Activated CD4-positive, alpha-beta T cell treated with anti-CD3 and anti-CD28 coated beads for 48 hours (primary cell): ENCODE data around the gene ANKRD12.
"Not testable (repeated sequence)": the region's sequence is repeated elsewhere in the genome, so short reads cannot be mapped to it uniquely, and the experiment has no call there.

ENCODE experiments used
- DNase-seq: peaks from one replicate; pipeline ENCODE4 v3.0.0-alpha.2; 2020

The ANKRD12 gene

GRCh38 chr18:9147440-9148202, 11.0 kb downstream of the ANKRD12 start:
- DNase-seq = peak; percentile 31

- DNase-seq = no peak
Observed at GRCh38 chr18:9148203-9148552, 11.6 kb downstream of the ANKRD12 start.

GRCh38 chr18:9150121-9150520, 13.5 kb downstream of the ANKRD12 start:
- DNase-seq = no peak

GRCh38 chr18:9153256-9153655, 16.7 kb downstream of the ANKRD12 start:
- DNase-seq = no peak

GRCh38 chr18:9156604-9157249, 20.1 kb downstream of the ANKRD12 start:
- DNase-seq = no peak

GRCh38 chr18:9157806-9158205, 21.2 kb downstream of the ANKRD12 start:
- no peak for DNase-seq

- DNase-seq = no peak
Observed at GRCh38 chr18:9160014-9160413, 23.4 kb downstream of the ANKRD12 start.

GRCh38 chr18:9162663-9163062, 26.1 kb downstream of the ANKRD12 start:
- DNase-seq = not testable (repeated sequence)

GRCh38 chr18:9164149-9164548, 27.6 kb downstream of the ANKRD12 start:
- DNase-seq = not testable (repeated sequence)

GRCh38 chr18:9165883-9166282, 29.3 kb downstream of the ANKRD12 start:
- not testable (repeated sequence) for DNase-seq

GRCh38 chr18:9169515-9169914, 32.9 kb downstream of the ANKRD12 start:
- not testable (repeated sequence) for DNase-seq

GRCh38 chr18:9171919-9172318, 35.3 kb downstream of the ANKRD12 start:
- not testable (repeated sequence) for DNase-seq

GRCh38 chr18:9172506-9173127, 36.0 kb downstream of the ANKRD12 start:
- no peak for DNase-seq

- DNase-seq = no peak
Observed at GRCh38 chr18:9173770-9174233, 37.2 kb downstream of the ANKRD12 start.

- DNase-seq = no peak
Observed at GRCh38 chr18:9174302-9174701, 37.7 kb downstream of the ANKRD12 start.

GRCh38 chr18:9175115-9175514, 38.5 kb downstream of the ANKRD12 start:
- DNase-seq = no peak

GRCh38 chr18:9177031-9177430, 40.5 kb downstream of the ANKRD12 start:
- DNase-seq = no peak

- DNase-seq = no peak
Observed at GRCh38 chr18:9177466-9177865, 40.9 kb downstream of the ANKRD12 start.

- DNase-seq = no peak
Observed at GRCh38 chr18:9178557-9178956, 42.0 kb downstream of the ANKRD12 start.

- no peak for DNase-seq
Observed at GRCh38 chr18:9181275-9181674, 44.7 kb downstream of the ANKRD12 start.

GRCh38 chr18:9182852-9183399, 46.3 kb downstream of the ANKRD12 start:
- no peak for DNase-seq

GRCh38 chr18:9184998-9185613, 48.5 kb downstream of the ANKRD12 start:
- peak; percentile 32 for DNase-seq
